ENCODE data around the gene TRIM67.

The TRIM67 gene

DNA sequence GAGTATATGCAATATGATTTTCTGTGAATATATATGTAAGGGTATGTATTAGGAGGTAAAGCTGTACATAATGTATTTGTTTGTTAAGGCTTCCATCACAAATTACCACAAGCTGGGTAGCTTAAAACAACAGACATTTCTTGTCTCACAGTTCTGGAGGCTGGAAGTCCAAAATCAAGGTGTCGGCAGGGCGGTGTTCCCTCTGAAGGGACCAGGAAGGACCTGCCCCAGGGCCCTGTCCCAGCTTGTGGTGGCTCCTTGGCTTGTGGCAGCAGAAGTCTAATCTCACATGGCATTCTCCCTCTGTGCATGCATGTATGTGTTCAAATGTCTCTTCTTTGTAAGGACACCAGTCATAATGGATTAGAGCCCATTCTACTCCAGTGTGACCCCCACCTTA, 17.1 kb downstream of the TRIM67 start:
- no peak overlapping the region for H3K4me3 ChIP-seq (ENCODE audit: low read depth, low read length)
- DNase-seq (ENCODE audit: low read depth, low spot score) = no peak
- POLR2A ChIA-PET = no interaction called here
- CTCF ChIA-PET = no interaction called here
- TF ChIP-seq, protein P1, sequence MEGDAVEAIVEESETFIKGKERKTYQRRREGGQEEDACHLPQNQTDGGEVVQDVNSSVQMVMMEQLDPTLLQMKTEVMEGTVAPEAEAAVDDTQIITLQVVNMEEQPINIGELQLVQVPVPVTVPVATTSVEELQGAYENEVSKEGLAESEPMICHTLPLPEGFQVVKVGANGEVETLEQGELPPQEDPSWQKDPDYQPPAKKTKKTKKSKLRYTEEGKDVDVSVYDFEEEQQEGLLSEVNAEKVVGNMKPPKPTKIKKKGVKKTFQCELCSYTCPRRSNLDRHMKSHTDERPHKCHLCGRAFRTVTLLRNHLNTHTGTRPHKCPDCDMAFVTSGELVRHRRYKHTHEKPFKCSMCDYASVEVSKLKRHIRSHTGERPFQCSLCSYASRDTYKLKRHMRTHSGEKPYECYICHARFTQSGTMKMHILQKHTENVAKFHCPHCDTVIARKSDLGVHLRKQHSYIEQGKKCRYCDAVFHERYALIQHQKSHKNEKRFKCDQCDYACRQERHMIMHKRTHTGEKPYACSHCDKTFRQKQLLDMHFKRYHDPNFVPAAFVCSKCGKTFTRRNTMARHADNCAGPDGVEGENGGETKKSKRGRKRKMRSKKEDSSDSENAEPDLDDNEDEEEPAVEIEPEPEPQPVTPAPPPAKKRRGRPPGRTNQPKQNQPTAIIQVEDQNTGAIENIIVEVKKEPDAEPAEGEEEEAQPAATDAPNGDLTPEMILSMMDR (IDR thresholded peaks at IDR 0.05; ENCODE audit: insufficient read depth, low read length, missing control alignments) = no peak

DNA sequence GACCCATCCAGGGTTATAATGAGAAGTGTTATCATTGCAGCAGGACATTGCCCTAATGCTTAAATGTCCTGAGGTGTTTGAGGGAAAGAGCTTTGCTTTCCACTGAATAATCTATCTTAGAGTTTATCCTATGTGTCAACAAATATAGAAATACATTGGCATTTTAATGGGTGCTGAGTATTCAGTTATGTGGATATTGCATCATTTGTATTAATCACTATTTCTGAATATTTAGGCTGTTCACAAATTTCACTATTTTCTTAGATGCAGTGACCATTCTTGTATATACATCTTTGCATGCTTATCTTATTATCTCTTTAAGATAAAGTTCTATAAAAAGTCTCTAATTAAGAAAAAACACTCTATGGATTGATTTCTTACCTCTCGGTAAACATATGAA, 18.2 kb downstream of the TRIM67 start:
- POLR2A ChIA-PET = no interaction called here
- DNase-seq (ENCODE audit: low read depth, low spot score) = no peak
- no peak overlapping the region for H3K4me3 ChIP-seq (ENCODE audit: low read depth, low read length)
- TF ChIP-seq, protein P1 (IDR thresholded peaks at IDR 0.05; ENCODE audit: insufficient read depth, low read length, missing control alignments) = no peak
- CTCF ChIA-PET = no interaction called here

GRCh38 chr1:231181271-231181670, 19.4 kb downstream of the TRIM67 start:
- CTCF ChIA-PET = interaction anchor here (0.8 kb wide), 1 partner anchor 263 kb away, joined by 3 read pairs; no protein-coding TSS in a partner anchor
- TF ChIP-seq, protein P1 (IDR thresholded peaks at IDR 0.05; ENCODE audit: insufficient read depth, low read length, missing control alignments) = no peak
- POLR2A ChIA-PET = no interaction called here
- DNase-seq (ENCODE audit: low read depth, low spot score) = no peak
- H3K4me3 ChIP-seq (ENCODE audit: low read depth, low read length) = no peak overlapping the region

DNA sequence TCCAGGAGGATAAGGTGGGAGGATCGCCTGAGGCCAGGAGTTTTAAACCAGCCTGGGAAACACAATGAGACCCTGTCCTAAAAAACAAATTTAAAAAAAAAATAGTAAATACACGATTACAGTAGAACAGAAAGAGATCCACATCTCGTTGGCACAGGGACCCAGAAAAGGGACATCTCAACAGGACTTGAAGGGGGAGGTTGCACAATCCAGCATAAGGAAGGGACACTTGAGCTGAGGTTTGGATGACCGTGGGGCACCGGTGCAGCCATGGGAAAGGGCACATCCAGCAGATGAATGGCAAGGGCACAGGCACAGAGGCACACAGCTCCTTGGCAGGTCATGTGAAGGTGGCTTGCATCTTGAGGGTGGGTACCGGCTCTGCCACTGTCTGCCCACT, 20.5 kb downstream of the TRIM67 start:
- TF ChIP-seq, protein P1 (IDR thresholded peaks at IDR 0.05; ENCODE audit: insufficient read depth, low read length, missing control alignments) = no peak
- POLR2A ChIA-PET = interaction anchor here (0.7 to 0.9 kb wide), 2 partner anchors 43 to 80 kb away, joined by 3 to 4 read pairs; no protein-coding TSS in a partner anchor
- no peak overlapping the region for H3K4me3 ChIP-seq (ENCODE audit: low read depth, low read length)
- no peak for DNase-seq (ENCODE audit: low read depth, low spot score)
- CTCF ChIA-PET = interaction anchor here (0.6 to 1.1 kb wide), 2 partner anchors 24 to 385 kb away, joined by 3 to 4 read pairs; no protein-coding TSS in a partner anchor

DNA sequence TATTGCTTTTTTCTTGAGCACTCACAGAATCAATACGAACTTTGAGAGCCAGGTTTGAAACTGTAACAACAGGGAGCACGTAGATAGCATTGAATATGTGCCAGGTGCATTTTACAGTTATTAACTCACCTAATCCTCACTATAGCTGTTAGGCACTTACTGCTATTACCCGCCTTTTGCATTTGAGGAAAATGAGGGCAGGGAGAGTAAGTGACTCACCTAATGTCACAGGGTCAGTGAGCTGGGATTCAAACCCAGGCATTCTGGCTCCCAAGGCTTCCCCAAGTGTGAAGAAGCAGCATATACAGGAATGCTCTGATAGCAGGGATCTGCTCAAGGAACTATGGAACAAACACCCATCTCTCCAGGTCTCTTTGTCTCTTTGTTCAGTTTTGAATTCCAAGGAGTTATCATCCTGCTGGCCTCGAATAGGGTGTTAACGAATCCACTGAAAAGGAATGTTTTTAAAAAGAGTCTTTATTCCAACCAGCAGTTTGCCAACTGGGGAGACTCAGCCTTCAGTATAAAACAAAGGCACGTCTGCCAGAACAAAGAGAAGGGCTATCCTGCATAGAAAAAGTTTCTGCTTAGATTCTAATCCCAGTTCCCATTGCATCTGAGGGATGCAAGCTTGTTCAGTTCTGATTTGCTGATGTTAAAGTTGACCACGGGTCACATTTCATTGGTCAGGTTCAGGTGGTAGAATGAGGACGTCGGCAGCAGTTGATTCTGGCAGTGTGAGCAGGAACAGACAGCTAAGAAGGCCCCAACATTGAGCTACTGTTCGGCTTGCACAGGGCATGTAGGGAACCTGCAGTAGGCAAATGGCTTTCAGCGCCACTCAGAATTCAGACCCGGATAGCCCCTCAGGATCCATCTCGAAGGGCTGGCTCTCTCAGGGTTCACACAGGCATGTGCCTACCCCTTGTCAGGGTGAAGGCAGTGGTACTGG, 22.1 kb downstream of the TRIM67 start:
- TF ChIP-seq, protein P1 (IDR thresholded peaks at IDR 0.05; ENCODE audit: insufficient read depth, low read length, missing control alignments) = no peak
- no peak overlapping the region for H3K4me3 ChIP-seq (ENCODE audit: low read depth, low read length)
- DNase-seq (ENCODE audit: low read depth, low spot score) = no peak
- ChIA-PET POLR2A (no interaction called here), CTCF (interaction anchor here (1.2 kb wide), 1 partner anchor 23 kb away, joined by 3 read pairs; no protein-coding TSS in a partner anchor)

- ChIA-PET POLR2A (no interaction called here), CTCF (interaction anchor here (1.2 kb wide), 1 partner anchor 22 kb away, joined by 3 read pairs; no protein-coding TSS in a partner anchor)
- no peak overlapping the region for H3K4me3 ChIP-seq (ENCODE audit: low read depth, low read length)
- DNase-seq (ENCODE audit: low read depth, low spot score) = no peak
- TF ChIP-seq, protein P1 (IDR thresholded peaks at IDR 0.05; ENCODE audit: insufficient read depth, low read length, missing control alignments) = no peak
These were observed 23.0 kb downstream of the TRIM67 start for GRCh38 chr1:231184891-231185290.

Measured in AG04449 (cell line).